ENCODE measurements around the gene SARS1. TPM values are rescaled to one million over a fixed set of nuclear protein-coding genes. Genes with fewer than 3 reads are reported as not detected.

Gene SARS1
- total RNA-seq, 2 donors from 2014 or later = 123 to 132 TPM

GRCh38 chr1:109254621-109255096 is 40.9 kb downstream of the SARS1 start:
- intact Hi-C loops (cut with DNase I) = no loop called here
- peak overlapping the region in 1 of 2 donors; percentile 78 for H3K27ac ChIP-seq
- no peaks in the 10 kb centered on the region for H3K9me3 ChIP-seq
- H3K4me3 ChIP-seq = no peak overlapping the region
- H3K4me1 ChIP-seq (replicated peaks) = no peaks in the 10 kb centered on the region
- WGBS = 52% methylated on average over 7 of the region's 7 CpGs
- no peaks in the 10 kb centered on the region for H3K27me3 ChIP-seq (replicated peaks; ENCODE audit: insufficient read depth)
- DNase-seq (ENCODE audit: low spot score) = no peak
- TF ChIP-seq CTCF (IDR thresholded peaks at IDR 0.05) = no peak
- no peaks in the 10 kb centered on the region for H3K36me3 ChIP-seq

GRCh38 chr1:109255097-109255651 is 41.5 kb downstream of the SARS1 start:
- Histone ChIP-seq H3K4me1 (replicated peaks) (no peaks in the 10 kb centered on the region), H3K27ac (peak overlapping the region in 1 of 2 donors; percentile 78), H3K4me3 (no peak overlapping the region), H3K9me3 (no peaks in the 10 kb centered on the region), H3K36me3 (no peaks in the 10 kb centered on the region), H3K27me3 (replicated peaks; ENCODE audit: insufficient read depth) (no peaks in the 10 kb centered on the region)
- peak in 1 of 4 experiments; percentile 10 for TF ChIP-seq CTCF (IDR thresholded peaks at IDR 0.05)
- TF ChIP-seq POLR2AphosphoS5 (IDR thresholded peaks at IDR 0.05) = no peak
- WGBS = 36% methylated on average over 15 of the region's 15 CpGs
- intact Hi-C loops (cut with DNase I) = no loop called here
- DNase-seq (ENCODE audit: low spot score) = no peak

DNA sequence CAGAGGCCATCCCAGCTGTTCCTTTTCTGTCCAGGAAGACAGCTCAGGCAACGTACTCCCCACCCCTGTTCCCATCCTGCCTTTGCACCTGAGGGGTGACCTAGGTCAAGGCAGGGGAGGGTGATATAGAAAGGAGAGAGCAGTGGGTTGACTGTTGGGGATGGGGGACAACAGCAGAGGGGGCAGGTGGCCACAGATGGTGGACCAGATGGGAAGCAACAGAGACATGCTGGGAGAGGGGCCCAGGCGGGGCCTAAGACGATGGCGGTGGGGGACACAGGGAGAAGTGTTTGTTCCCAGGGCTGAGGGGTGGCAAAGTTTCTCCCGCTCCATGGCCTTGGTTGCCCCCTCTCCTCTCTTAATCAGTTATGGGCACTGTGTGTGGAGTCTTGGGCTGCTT is 42.0 kb downstream of the SARS1 start:
- Histone ChIP-seq H3K9me3 (no peaks in the 10 kb centered on the region), H3K36me3 (no peaks in the 10 kb centered on the region), H3K4me1 (replicated peaks) (no peaks in the 10 kb centered on the region), H3K4me3 (no peak overlapping the region), H3K27ac (no peak overlapping the region), H3K27me3 (replicated peaks; ENCODE audit: insufficient read depth) (no peaks in the 10 kb centered on the region)
- intact Hi-C loops (cut with DNase I) = no loop called here
- TF ChIP-seq POLR2AphosphoS5 (IDR thresholded peaks at IDR 0.05) (no peak), POLR2A (IDR thresholded peaks at IDR 0.05) (no peak), CTCF (IDR thresholded peaks at IDR 0.05) (no peak)
- DNase-seq (ENCODE audit: low spot score) = no peak
- WGBS = 90% methylated on average over 5 of the region's 5 CpGs

DNA sequence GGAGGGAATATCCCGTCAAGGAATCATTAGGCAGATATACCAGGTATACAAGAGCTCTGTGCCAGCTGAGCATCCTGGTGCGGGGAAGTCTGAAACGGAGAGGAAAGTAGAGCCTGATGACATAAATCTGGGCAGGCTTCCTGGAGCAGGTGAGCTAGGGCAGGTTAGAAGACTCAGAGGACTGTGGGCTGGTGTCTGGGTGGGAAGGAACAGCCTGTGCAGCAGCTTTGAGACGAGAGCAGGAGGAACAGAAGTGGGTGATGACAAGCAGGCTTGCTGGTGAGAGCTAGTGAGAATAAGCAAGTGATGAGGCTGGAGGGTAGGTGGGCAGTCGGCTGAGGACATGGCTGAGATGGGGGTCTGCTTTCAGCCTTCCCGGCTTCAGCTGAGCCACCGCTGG is 42.4 kb downstream of the SARS1 start:
- Histone ChIP-seq H3K4me1 (replicated peaks) (no peaks in the 10 kb centered on the region), H3K27me3 (replicated peaks; ENCODE audit: insufficient read depth) (no peaks in the 10 kb centered on the region), H3K36me3 (no peaks in the 10 kb centered on the region), H3K27ac (no peak overlapping the region), H3K9me3 (no peaks in the 10 kb centered on the region), H3K4me3 (no peak overlapping the region)
- WGBS = 87% methylated on average over 7 of the region's 7 CpGs
- TF ChIP-seq POLR2AphosphoS5 (IDR thresholded peaks at IDR 0.05) (no peak), CTCF (IDR thresholded peaks at IDR 0.05) (no peak), POLR2A (IDR thresholded peaks at IDR 0.05) (no peak)
- intact Hi-C loops (cut with DNase I) = no loop called here
- no peak for DNase-seq (ENCODE audit: low spot score)

DNA sequence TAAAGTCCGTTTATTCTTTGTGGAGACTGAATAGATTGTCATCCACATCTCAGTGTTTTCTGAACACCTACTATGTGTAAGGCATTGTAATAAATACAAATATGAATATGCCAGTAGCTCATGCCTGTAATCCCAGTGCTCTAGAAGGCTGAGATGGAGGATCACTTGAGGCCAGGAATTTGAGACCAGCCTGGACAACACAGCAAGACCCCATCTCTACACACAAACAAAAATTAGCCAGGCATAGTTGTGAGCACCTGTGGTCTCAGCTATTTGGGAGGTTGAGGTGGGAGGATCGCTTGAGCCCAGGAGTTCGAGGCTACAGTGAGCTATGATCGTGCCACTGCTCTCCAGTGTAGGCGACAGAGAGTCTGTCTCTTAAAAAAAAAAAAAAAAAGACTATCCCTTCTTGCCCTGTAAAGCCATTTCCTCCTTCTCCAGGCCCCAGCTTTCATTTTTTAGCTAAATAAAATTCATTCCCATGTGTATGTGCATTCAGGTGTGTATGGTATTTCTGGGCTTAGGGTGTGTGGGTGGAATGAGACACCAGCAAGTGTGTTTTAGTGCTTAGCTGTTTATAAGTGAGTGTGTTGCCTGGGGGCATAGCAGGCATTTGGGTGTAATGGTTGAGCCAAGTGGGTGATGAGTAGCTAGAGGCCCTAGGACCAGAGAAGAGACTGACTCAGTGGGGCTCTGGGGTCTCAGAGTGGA is 43.4 kb downstream of the SARS1 start:
- Histone ChIP-seq H3K27me3 (replicated peaks; ENCODE audit: insufficient read depth) (no peaks in the 10 kb centered on the region), H3K4me1 (replicated peaks) (no peaks in the 10 kb centered on the region), H3K4me3 (no peak overlapping the region), H3K27ac (no peak overlapping the region), H3K9me3 (no peaks in the 10 kb centered on the region), H3K36me3 (no peaks in the 10 kb centered on the region)
- intact Hi-C loops (cut with DNase I) = no loop called here
- no peak for TF ChIP-seq POLR2AphosphoS5 (IDR thresholded peaks at IDR 0.05)
- no peak for TF ChIP-seq POLR2A (IDR thresholded peaks at IDR 0.05)
- TF ChIP-seq CTCF (IDR thresholded peaks at IDR 0.05) = no peak
- no peak for DNase-seq (ENCODE audit: low spot score)
- 86% methylated on average over 5 of the region's 5 CpGs for WGBS

Data from prostate gland (tissue), 2 donors.